Hematopoietic multipotent progenitor cell treated with erythropoietin and hydrocortisone succinate and interleukin-3 and kit ligand, for 8 days (in vitro differentiated cells): ENCODE results near the gene TRIM8.
A peak's percentile ranks its signal among the peaks of the same experiment; 100 is the strongest.
"Not testable (repeated sequence)": the region's sequence is repeated elsewhere in the genome, so short reads cannot be mapped to it uniquely, and the experiment has no call there.

Experiments used
- DNase-seq: peaks from one replicate; pipeline ENCODE4 v3.0.0-alpha.2; 2015

TRIM8 gene

DNA sequence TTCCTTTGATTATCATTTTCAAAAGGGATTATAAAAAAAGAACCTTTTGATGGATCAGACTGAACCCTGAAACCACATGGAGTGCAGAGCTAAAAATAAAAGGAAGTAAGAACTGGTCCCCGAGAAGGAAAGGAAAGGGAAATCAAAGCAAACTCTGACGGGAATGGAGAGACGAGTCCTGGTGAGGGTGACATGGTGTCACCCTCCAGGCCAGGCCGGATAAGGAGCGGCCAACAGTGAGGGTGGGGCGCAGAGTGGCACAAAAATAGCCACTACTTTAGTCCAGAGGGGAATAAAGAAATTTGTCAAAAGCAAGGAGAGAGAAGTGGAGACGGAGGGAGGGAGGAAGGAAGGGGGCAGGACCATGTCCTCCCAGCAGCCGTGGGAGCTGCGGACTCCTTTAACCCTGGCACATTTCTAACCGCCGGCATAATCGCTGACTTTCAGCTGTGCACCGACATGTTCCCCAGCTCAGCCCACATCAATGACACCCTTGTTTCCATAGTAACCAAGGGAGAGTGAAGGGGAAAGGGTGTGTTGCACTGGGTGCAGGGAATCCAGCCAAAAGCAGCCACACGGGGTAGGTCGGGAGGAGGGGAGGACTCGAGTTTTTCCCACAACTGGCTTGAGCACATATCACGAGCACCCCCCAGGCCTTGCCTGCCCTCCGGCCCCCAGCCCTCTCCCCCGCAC, 29.7 kb downstream of the TRIM8 start:
- DNase-seq: peak; percentile 98

DNA sequence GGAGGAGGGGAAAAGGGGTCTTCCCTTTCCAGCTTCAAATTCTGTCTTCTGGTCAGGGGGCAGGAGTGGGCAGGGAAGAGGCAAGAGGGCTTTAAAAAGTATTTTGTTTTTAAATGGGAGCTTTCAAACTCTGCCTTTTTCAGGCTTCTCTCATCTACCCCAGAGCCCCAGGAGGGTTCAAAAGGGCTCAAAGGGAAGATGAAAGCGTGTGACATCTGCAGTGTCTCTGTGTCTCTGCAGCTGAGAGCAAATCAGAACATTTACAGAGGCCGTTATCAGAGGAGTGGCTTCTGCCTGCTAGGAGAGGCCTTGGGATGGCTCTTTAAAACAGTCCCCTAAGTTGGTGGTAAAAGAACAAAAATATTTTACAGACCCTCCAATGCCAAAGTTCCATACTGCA, 30.3 kb downstream of the TRIM8 start:
- DNase-seq: peak; percentile 77

DNA sequence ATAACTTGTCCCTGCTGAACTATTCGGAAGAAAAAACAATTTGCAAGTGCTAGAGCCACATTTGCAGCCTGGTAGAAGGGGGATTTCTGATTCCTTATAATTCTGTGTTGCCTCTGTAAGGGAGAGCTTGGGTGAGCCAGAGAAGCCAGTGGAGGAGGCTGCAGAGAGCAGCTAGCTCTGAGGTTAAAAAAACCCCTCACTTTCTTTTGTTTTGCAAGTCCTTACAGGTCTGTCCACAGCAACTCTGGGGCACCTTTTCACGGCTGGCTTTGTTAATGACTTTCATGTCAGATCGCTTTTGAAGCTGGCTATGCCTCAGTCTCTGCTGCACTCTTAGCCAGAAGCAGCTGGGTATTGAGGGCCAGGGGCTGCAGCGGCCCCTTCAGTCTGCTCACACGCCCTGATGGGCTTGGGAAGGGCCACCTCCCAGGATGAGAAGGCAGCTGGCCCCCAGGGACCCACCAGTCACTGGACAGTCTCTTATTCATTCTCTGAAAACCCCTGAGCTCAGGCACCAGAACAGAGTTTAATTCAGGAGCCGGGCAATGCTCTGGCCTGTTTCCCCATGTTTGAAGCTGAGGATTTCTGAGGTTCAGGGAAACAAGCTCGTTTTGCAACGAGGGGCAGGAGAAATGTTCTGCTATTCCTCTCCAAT, 30.9 kb downstream of the TRIM8 start:
- DNase-seq: no peak

DNA sequence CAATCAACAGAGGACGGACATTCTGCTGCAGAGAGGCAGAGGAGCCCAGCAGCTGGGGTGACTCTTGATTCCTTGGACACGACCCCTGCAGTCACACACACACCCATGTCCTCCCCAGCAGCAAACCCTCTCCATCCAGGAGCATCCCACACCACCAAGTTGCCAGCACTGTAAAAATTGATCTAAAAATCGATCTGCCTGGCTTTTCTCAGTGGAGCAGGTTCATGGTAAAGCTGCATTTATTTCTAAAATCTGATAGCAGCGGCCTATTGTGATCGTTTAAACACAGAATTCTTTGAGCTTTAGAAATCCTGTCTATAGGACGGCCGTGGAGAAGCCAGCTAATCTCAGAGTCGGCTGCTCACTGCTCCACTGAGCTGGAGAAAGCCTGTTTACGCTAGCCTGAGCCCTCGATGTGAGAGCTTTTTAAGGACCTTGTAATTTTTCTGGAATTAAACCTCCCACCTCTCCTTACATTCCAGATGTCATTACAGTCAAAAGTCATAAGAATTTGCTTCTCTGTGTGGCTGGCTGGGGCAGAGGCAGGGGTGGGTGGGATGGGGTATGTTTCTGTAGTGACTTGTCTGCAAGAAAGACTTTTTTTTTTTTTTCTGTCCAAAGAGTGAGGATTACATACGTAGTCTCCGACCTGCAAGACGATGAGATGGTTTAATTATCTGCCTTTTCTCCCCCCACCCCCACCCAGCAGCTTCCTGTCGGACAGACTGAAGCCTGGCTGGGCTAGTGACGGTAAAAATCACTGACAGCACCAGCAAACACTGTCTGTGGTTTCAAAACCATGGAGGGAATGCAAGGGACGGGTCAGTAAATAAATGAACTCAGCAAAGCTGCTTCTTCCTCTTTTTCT, 31.6 kb downstream of the TRIM8 start:
- peak; percentile 26 for DNase-seq

DNA sequence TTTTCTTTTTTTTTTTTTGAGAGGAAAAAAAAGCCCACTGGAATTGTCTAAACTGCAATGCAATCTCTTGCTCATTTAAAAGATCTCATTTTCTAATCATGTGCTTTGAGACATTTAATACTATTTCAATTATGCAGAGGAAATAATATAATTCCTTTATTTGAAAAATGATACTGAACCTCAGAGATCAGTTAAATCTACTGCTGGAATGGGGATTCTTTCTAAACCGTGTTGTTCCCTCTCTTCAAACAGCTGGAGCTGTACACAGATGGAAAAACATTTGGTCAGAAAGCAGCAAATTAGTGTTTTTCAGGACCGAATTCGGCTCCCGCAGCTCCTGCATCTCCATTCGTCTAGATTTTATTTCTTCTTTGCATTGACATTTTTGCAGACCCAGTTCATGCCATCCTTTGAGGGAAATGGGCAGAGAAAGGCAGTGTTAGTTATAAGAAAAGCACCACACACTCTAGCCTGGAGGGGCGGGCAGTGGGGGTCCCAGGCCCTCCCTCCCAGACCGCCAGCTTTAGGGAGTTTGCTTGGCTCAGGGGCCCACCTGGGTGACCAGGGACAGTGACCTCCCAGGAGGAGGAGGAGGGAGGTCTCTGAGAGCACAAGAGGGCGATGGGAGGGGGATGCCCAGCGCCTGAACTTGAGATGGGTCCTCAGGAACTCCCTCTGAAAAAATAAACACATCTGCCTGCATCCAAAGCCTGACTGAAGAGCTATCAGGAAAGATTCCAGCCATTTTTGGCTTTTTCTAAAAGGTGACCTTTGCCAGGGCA, 32.4 kb downstream of the TRIM8 start:
- no peak for DNase-seq

- DNase-seq: no peak
Measured at GRCh38 chr10:102677331-102678067, 33.2 kb downstream of the TRIM8 start.

- DNase-seq: no peak
Measured at GRCh38 chr10:102678068-102678400, 33.8 kb downstream of the TRIM8 start.

- peak; percentile 62 for DNase-seq
Measured at GRCh38 chr10:102678842-102679289, 34.6 kb downstream of the TRIM8 start.

GRCh38 chr10:102679596-102679995, 35.3 kb downstream of the TRIM8 start:
- DNase-seq: no peak

GRCh38 chr10:102681696-102682095, 37.4 kb downstream of the TRIM8 start:
- no peak for DNase-seq

GRCh38 chr10:102682416-102682815, 38.1 kb downstream of the TRIM8 start:
- DNase-seq: no peak

GRCh38 chr10:102682981-102683380, 38.7 kb downstream of the TRIM8 start:
- DNase-seq: no peak

- DNase-seq: no peak
Measured at GRCh38 chr10:102683736-102684135, 39.5 kb downstream of the TRIM8 start.

- DNase-seq: no peak
Measured at GRCh38 chr10:102691285-102692066, 47.2 kb downstream of the TRIM8 start.

GRCh38 chr10:102695401-102695800, 51.1 kb downstream of the TRIM8 start:
- DNase-seq: not testable (repeated sequence)

DNA sequence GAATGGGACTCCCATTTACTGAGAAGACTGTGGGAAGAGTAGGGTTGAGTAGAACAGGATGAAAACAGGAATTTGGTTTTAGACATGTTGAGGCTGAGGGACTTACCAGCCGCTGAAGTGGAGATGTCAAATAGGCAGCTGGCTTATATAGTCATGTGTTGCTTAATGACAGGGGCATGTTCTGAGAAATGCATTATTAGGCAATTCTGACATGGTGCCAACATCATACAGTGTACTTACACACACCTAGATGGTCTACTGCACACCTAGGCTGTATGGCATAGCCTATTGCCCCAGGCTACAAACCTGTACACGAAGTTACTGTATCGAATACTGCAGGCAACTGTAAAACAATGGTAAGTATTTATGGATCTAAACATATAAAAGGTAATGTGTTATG, 52.5 kb downstream of the TRIM8 start:
- no peak for DNase-seq

DNA sequence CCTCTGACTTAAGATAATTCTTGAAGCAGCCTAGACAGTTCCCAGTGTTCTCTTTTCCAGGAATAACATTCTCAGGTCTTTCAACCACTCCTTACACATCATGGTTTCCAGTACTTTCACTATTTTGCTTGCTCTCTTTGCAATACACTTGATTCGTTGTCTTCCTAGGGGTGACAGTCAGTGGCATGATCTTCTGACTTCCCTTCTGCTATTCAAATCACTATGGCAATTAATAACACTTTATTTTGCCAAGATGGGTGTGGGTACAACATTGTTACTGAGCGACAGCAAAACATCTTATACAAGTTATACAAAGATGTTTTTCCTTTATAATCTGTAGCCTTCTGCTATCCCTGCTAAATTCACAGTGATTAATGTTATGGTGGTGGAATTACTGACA, 54.6 kb downstream of the TRIM8 start:
- no peak for DNase-seq

DNA sequence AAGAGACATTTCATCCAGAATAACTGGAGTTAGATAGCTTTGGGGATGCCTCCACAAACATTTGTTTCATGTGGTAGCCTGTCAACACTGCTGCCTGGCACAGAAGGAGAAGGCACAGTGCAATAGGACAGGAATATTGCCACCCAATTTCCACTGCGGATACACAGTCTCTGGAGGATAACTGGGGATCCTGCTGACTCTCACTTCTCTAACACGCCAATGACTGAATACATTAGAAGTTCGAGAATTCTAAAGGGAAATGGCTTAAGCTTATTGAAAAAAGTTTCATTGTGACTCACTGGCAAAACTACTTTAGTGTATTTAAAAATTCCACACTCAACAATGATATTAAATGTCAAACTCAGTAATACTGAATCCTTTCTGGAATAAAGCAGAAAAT, 57.0 kb downstream of the TRIM8 start:
- DNase-seq: no peak

DNA sequence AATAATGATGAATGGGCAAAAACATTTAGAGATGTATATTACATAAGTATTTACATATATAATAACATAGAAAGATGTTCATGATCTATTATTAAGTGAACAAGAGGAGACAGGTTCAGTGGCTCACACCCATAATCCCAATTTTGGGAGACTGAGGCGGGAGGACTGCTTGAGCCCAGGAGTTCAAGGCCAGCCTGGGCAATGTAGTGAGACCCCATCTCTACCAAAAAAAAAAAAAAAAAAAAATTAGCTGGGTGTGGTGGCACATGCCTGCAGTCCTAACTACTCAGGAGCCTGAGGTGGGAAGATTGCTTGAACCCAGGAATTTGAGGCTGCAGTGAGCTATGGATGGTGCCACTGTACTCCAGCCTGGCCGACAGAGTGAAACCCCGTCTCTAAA, 57.5 kb downstream of the TRIM8 start:
- DNase-seq: no peak

DNA sequence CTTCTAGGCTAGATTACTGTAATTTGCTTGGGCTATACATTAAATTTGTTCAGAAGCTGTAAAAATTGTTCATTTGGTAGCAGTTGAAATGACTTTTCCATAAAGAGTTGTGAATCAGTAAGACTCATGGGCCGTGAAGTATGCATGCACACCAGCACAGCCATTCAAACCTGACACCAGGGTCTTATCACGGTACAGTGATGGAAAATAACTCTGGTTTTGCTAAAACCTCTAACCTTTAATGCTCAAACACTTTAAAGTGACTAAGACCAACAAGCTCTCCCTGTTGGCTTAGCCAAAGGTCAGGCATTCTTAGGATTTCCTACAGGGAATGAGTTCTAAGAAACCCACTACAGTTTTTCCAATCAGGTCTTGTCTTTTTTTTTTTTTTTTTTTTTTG, 58.5 kb downstream of the TRIM8 start:
- DNase-seq: no peak

GRCh38 chr10:102704915-102705314, 60.6 kb downstream of the TRIM8 start:
- no peak for DNase-seq

- DNase-seq: no peak
Measured at GRCh38 chr10:102705531-102705930, 61.3 kb downstream of the TRIM8 start.
